ENCODE measurements around the gene PLD5. TPM values are rescaled to one million over a fixed set of nuclear protein-coding genes. Genes with fewer than 3 reads are reported as not detected.
"Not testable (repeated sequence)": the region's sequence is repeated elsewhere in the genome, so short reads cannot be mapped to it uniquely, and the experiment has no call there.

The PLD5 gene
- total and polyA plus RNA-seq, 2 of the 13 experiments (the other 11 are each of a cell fraction or from before 2014, with no cell fraction given): not detected

- 2% methylated on average over 10 of the region's 10 CpGs for whole genome bisulfite sequencing (ENCODE audit: low lambda C conversion rate)
- Histone ChIP-seq H3K4me2 (ENCODE audit: low read depth, low read length) (no peak overlapping the region), H3K9me3 (ENCODE audit: low read length) (no peaks in the 10 kb centered on the region), H3K79me2 (ENCODE audit: insufficient read depth, low read length) (no peaks in the 10 kb centered on the region), H3K27ac (ENCODE audit: extremely low read length, insufficient read depth, low read length) (no peak overlapping the region), H4K20me1 (ENCODE audit: insufficient read depth, low read length) (no peaks in the 10 kb centered on the region), H3K4me3 (replicated peaks in 1 of 3; ENCODE audit: insufficient read depth in 1 of 3, low read depth in 2 of 3, low read length in 3 of 3) (no peak overlapping the region), H3K36me3 (replicated peaks in 1 of 2; ENCODE audit: control insufficient read depth in 1 of 2, insufficient read depth in 2 of 2, low read length in 2 of 2) (no peaks in the 10 kb centered on the region), H3K4me1 (ENCODE audit: insufficient read depth, low read length) (no peaks in the 10 kb centered on the region), H2AFZ (ENCODE audit: low read length) (no peak overlapping the region), H3K9ac (ENCODE audit: insufficient read depth, low read depth, low read length) (no peak overlapping the region), H3K27me3 (ENCODE audit: control insufficient read depth in 1 of 2, insufficient read depth in 2 of 2, low read length in 2 of 2) (no peaks in the 10 kb centered on the region)
- ChIA-PET CTCF (ENCODE audit: low intra/inter-chr PET ratio, low total read pairs) (no interaction called here), POLR2A (no interaction called here)
- BruUV-seq (replicated peaks): no TSS peak
- no peak for FAIRE-seq
- TF ChIP-seq ZNF674 (CRISPR knock-in tag; IDR thresholded peaks at IDR 0.05; ENCODE audit: low read depth): no peak
- no peak for TF ChIP-seq ZNF816 (CRISPR knock-in tag; IDR thresholded peaks at IDR 0.05; ENCODE audit: borderline replicate concordance)
- TF ChIP-seq TERF1 (CRISPR knock-in tag; IDR thresholded peaks at IDR 0.05): no peak
- TF ChIP-seq MTF1 (CRISPR knock-in tag; IDR thresholded peaks at IDR 0.05): no peak
- no peak for TF ChIP-seq ZNF251 (CRISPR knock-in tag; IDR thresholded peaks at IDR 0.05)
- TF ChIP-seq ZC3H4 (CRISPR knock-in tag; IDR thresholded peaks at IDR 0.05; ENCODE audit: borderline replicate concordance): no peak
- TF ChIP-seq NR0B2 (CRISPR knock-in tag; IDR thresholded peaks at IDR 0.05): no peak
- TF ChIP-seq FIP1L1 (IDR thresholded peaks at IDR 0.05; ENCODE audit: borderline replicate concordance, insufficient read depth, low read depth, low read length): no peak
- no peak for TF ChIP-seq ZFP91 (CRISPR knock-in tag; IDR thresholded peaks at IDR 0.05; ENCODE audit: borderline replicate concordance)
- no peak for TF ChIP-seq FOXA1 (IDR thresholded peaks at IDR 0.05)
- TF ChIP-seq FOXA1 (CRISPR knock-in tag; IDR thresholded peaks at IDR 0.05): no peak
- TF ChIP-seq PRPF4 (IDR thresholded peaks at IDR 0.05; ENCODE audit: low read depth, low read length, poor library complexity, severe bottlenecking): no peak
- TF ChIP-seq STAG1 (CRISPR knock-in tag; IDR thresholded peaks at IDR 0.05): no peak
- no peak for TF ChIP-seq POLR2A (IDR thresholded peaks at IDR 0.05; ENCODE audit: insufficient read depth in 1 of 2, low read depth in 2 of 2, low read length in 2 of 2)
- TF ChIP-seq ZFX (CRISPR knock-in tag; IDR thresholded peaks at IDR 0.05; ENCODE audit: low read depth): no peak
- no peak for TF ChIP-seq NR2C2 (CRISPR knock-in tag; IDR thresholded peaks at IDR 0.05; ENCODE audit: borderline replicate concordance)
- ATAC-seq: 0 out of 3 replicates have a peak, but pooled peaks have one; percentile 38
- in situ Hi-C loops (cut with HindIII; ENCODE audit: extremely low pct_ligation_motif_present, low pct_unique_long_range_greater_than_20kb): no loop called here
- intact Hi-C loops (cut with micrococcal nuclease; ENCODE audit: unreplicated experiment): no loop called here
- no peak for DNase-seq (ENCODE audit: low spot score)
These were observed 206.4 kb downstream of the PLD5 start for GRCh38 chr1:242318140-242318539.

- H3K79me2 ChIP-seq (ENCODE audit: insufficient read depth, low read length); CTCF ChIA-PET (ENCODE audit: low intra/inter-chr PET ratio, low total read pairs); in situ Hi-C loops (cut with HindIII; ENCODE audit: extremely low pct_ligation_motif_present, low pct_unique_long_range_greater_than_20kb); H4K20me1 ChIP-seq (ENCODE audit: insufficient read depth, low read length); FAIRE-seq; POLR2A ChIA-PET; H3K4me1 ChIP-seq (ENCODE audit: insufficient read depth, low read length); H3K27ac ChIP-seq (ENCODE audit: extremely low read length, insufficient read depth, low read length); H3K36me3 ChIP-seq (replicated peaks in 1 of 2; ENCODE audit: control insufficient read depth in 1 of 2, insufficient read depth in 2 of 2, low read length in 2 of 2); H3K9ac ChIP-seq (ENCODE audit: insufficient read depth, low read depth, low read length); DNase-seq (ENCODE audit: low spot score); intact Hi-C loops (cut with micrococcal nuclease; ENCODE audit: unreplicated experiment); H3K4me3 ChIP-seq (replicated peaks in 1 of 3; ENCODE audit: insufficient read depth in 1 of 3, low read depth in 2 of 3, low read length in 3 of 3); H3K9me3 ChIP-seq (ENCODE audit: low read length); BruUV-seq (replicated peaks); H2AFZ ChIP-seq (ENCODE audit: low read length); H3K27me3 ChIP-seq (ENCODE audit: control insufficient read depth in 1 of 2, insufficient read depth in 2 of 2, low read length in 2 of 2); ATAC-seq; H3K4me2 ChIP-seq (ENCODE audit: low read depth, low read length): not testable (repeated sequence)
- WGBS (ENCODE audit: low lambda C conversion rate): 0% methylated on average over 1 of the region's 1 CpG
These were observed 209.6 kb downstream of the PLD5 start for GRCh38 chr1:242314865-242315264.
